ENCODE data around the gene ANKHD1. TPM values are rescaled to one million over a fixed set of nuclear protein-coding genes. Genes with fewer than 3 reads are reported as not detected.

ANKHD1 gene
- total RNA-seq, 4 donors from 2014 or later, result 106 to 200 (median 161) TPM

DNA sequence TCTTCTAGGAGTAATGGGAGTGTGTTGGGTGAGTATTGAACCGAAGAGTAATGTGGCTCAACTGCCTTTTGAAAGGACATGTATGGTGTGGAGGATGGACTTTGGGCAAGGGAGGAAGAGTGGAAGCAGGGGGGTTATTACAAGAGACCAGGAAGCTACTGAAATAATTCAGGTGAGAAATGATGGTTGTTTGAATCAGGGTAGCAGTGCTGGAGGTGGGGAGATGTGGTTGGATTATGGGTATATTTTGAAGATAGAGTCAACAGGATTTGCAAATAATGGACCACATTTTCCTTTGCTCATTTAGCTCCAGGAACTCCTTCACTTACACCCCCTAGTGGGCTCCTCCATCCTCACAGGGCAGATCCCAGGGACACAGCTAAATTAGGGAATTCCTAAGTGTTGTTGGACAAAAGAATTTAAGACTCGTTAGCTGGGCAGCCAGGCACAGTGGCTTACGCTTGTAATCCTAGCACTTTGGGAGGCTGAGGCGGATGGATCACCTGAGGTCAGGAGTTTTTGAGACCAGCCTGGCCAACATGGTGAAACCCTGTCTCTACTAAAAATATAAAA lies 42.8 kb upstream of the ANKHD1 start:
- no peak overlapping the region for H3K27ac ChIP-seq
- no peak for DNase-seq
- H3K9me3 ChIP-seq, result no peaks in the 10 kb centered on the region
- TF ChIP-seq, protein P1, sequence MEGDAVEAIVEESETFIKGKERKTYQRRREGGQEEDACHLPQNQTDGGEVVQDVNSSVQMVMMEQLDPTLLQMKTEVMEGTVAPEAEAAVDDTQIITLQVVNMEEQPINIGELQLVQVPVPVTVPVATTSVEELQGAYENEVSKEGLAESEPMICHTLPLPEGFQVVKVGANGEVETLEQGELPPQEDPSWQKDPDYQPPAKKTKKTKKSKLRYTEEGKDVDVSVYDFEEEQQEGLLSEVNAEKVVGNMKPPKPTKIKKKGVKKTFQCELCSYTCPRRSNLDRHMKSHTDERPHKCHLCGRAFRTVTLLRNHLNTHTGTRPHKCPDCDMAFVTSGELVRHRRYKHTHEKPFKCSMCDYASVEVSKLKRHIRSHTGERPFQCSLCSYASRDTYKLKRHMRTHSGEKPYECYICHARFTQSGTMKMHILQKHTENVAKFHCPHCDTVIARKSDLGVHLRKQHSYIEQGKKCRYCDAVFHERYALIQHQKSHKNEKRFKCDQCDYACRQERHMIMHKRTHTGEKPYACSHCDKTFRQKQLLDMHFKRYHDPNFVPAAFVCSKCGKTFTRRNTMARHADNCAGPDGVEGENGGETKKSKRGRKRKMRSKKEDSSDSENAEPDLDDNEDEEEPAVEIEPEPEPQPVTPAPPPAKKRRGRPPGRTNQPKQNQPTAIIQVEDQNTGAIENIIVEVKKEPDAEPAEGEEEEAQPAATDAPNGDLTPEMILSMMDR (IDR thresholded peaks at IDR 0.05), result peak in 1 of 4 experiments; percentile 15
- TF ChIP-seq POLR2A (IDR thresholded peaks at IDR 0.05), result no peak
- H3K36me3 ChIP-seq, result no peaks in the 10 kb centered on the region
- intact Hi-C loops (cut with DNase I; ENCODE audit: low total_unique reads), result no loop called here
- no peaks in the 10 kb centered on the region for H3K27me3 ChIP-seq
- no peak overlapping the region for H3K4me3 ChIP-seq
- H3K4me1 ChIP-seq, result peaks cover 0 to 4% of the 10 kb centered on the region in 2 donors

DNA sequence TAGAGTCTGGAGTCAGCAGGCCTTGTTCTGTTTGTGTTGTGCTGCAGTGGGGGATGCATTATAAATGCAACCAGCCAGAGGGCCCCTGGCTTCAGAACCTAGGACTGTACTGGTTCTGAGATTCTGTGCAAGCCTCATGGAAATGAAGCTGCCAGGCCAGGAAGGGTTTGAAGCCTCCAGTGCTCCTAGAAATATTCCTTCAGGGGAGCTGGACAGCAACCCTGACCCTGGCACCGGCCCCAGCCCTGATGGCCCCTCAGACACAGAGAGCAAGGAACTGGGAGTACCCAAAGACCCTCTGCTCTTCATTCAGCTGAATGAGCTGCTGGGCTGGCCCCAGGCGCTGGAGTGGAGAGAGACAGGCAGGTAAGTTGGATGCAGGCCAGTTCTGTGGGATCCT lies 41.5 kb upstream of the ANKHD1 start, which contains the start of gene SLC4A9:
Gene SLC4A9, plus strand, starts transcription at position 94 of the 400 bp plus-strand sequence. Its CDS starts 43 bp downstream, at position 137.
- no peak within 1 kb of the TSS for H3K4me3 ChIP-seq
- peaks cover 0 to 4% of the 10 kb centered on the region in 2 donors for H3K4me1 ChIP-seq
- H3K27ac ChIP-seq, result no peak within 1 kb of the TSS
- H3K36me3 ChIP-seq, result no peaks in the 10 kb centered on the region
- no peaks in the 10 kb centered on the region for H3K9me3 ChIP-seq
- no peak for TF ChIP-seq POLR2A (IDR thresholded peaks at IDR 0.05)
- intact Hi-C loops (cut with DNase I; ENCODE audit: low total_unique reads), result no loop called here
- DNase-seq, result no peak
- H3K27me3 ChIP-seq, result no peaks in the 10 kb centered on the region

DNA sequence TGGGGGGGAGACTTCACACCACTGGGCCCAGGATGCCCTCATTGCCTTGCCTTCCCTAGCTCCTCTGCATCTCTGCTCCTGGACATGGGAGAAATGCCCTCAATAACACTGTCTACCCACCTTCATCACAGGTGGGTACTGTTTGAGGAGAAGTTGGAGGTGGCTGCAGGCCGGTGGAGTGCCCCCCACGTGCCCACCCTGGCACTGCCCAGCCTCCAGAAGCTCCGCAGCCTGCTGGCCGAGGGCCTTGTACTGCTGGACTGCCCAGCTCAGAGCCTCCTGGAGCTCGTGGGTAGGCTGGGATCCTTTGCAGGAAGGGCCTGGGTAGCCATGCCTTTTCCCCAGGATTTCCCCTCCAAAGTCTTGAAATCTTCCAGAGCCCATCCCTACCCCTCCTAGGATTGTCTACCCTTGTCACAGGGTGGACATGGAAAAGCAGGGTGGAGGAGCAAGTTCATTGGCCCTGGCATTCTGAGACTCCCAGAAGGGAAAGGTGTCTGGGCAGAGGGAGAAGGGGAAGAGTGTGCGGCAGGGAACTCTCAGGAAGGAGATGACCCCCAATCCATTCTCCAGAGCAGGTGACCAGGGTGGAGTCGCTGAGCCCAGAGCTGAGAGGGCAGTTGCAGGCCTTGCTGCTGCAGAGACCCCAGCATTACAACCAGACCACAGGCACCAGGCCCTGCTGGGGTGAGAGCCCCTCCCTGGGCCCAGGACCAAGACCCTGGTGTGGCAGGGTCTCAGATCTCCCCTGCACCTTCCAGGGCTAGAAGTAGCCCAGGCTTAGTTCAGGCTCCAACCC lies 40.8 kb upstream of the ANKHD1 start:
- no peak overlapping the region for H3K27ac ChIP-seq
- TF ChIP-seq POLR2A (IDR thresholded peaks at IDR 0.05), result no peak
- TF ChIP-seq, protein P1 (IDR thresholded peaks at IDR 0.05), result no peak
- intact Hi-C loops (cut with DNase I; ENCODE audit: low total_unique reads), result no loop called here

DNA sequence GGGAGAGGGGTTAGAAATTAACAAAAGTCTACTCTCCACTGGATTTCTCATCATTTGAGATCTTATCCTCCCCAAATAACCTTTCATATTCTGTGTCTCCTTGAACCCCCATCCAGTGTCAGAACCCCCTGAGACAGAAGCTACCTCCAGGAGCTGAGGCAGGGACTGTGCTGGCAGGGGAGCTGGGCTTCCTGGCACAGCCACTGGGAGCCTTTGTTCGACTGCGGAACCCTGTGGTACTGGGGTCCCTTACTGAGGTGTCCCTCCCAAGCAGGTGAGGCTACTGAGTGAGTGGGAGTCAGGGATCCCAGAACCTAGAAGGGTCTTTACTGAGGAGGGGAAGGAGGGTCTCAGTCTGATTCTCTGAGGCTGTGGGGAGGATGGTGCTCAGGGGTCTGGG lies 39.7 kb upstream of the ANKHD1 start:
- H3K4me3 ChIP-seq, result no peak overlapping the region
- no peaks in the 10 kb centered on the region for H3K36me3 ChIP-seq
- DNase-seq, result no peak
- no peak overlapping the region for H3K27ac ChIP-seq
- H3K9me3 ChIP-seq, result no peaks in the 10 kb centered on the region
- TF ChIP-seq POLR2A (IDR thresholded peaks at IDR 0.05), result no peak
- TF ChIP-seq, protein P1 (IDR thresholded peaks at IDR 0.05), result no peak
- H3K4me1 ChIP-seq, result peaks cover 0 to 4% of the 10 kb centered on the region in 2 donors
- intact Hi-C loops (cut with DNase I; ENCODE audit: low total_unique reads), result no loop called here
- H3K27me3 ChIP-seq, result no peaks in the 10 kb centered on the region

More for the DNA sequence above, 40.8 kb upstream of the ANKHD1 start:
- H3K4me1 ChIP-seq, result peaks cover 0 to 4% of the 10 kb centered on the region in 2 donors
- DNase-seq, result no peak
- H3K27me3 ChIP-seq, result no peaks in the 10 kb centered on the region
- no peaks in the 10 kb centered on the region for H3K36me3 ChIP-seq
- H3K4me3 ChIP-seq, result no peak overlapping the region
- no peaks in the 10 kb centered on the region for H3K9me3 ChIP-seq

DNA sequence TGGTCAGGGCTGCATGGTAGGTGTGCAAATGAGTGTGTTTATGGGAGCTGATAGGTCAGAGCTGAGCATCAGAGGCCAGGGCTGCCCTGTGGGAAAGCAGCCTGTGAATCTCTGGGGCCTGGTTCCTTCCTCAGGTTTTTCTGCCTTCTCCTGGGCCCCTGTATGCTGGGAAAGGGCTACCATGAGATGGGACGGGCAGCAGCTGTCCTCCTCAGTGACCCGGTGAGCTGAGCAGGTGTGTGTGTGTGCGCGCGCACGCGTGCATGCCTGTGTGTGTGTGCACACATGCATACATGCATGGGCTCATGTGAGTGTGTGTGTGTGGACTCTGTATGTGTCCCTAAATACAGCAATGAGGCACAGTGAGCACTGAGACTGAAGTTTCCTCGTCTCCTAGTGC lies 39.3 kb upstream of the ANKHD1 start:
- H3K36me3 ChIP-seq, result no peaks in the 10 kb centered on the region
- intact Hi-C loops (cut with DNase I; ENCODE audit: low total_unique reads), result no loop called here
- DNase-seq, result no peak
- no peaks in the 10 kb centered on the region for H3K27me3 ChIP-seq
- H3K4me1 ChIP-seq, result peaks cover 0 to 1% of the 10 kb centered on the region in 2 donors
- H3K27ac ChIP-seq, result no peak overlapping the region
- no peak overlapping the region for H3K4me3 ChIP-seq
- TF ChIP-seq POLR2A (IDR thresholded peaks at IDR 0.05), result no peak
- TF ChIP-seq, protein P1 (IDR thresholded peaks at IDR 0.05), result no peak
- no peaks in the 10 kb centered on the region for H3K9me3 ChIP-seq

Measured in uterus (tissue), 4 donors.